GM12875 (cell line): ENCODE results near the gene CARD10.

Experiments used
- H3K4me3 ChIP-seq: one replicate; pipeline ENCODE4 v1.5.1; 2011; ENCODE audit warnings: low read depth, low read length, control low read depth
- CTCF ChIP-seq: IDR thresholded peaks from 2 replicates; pipeline ENCODE4 v1.5.1; 2011; ENCODE audit warnings: low read depth, mild to moderate bottlenecking, control low read depth, inconsistent platforms, low read length, moderate library complexity, borderline replicate concordance; ENCODE audit not compliant: insufficient read depth

CARD10 gene

GRCh38 chr22:37480387-37481346, 38.5 kb downstream of the CARD10 start:
- no peak for TF ChIP-seq CTCF
- no peak overlapping the region for H3K4me3 ChIP-seq

GRCh38 chr22:37479196-37479595, 40.0 kb downstream of the CARD10 start:
- H3K4me3 ChIP-seq = no peak overlapping the region
- no peak for TF ChIP-seq CTCF

GRCh38 chr22:37476389-37477329, 42.6 kb downstream of the CARD10 start:
- no peak for TF ChIP-seq CTCF
- H3K4me3 ChIP-seq = no peak overlapping the region

GRCh38 chr22:37474447-37475090, 44.6 kb downstream of the CARD10 start:
- H3K4me3 ChIP-seq = no peak overlapping the region
- no peak for TF ChIP-seq CTCF

- no peak for TF ChIP-seq CTCF
- no peak overlapping the region for H3K4me3 ChIP-seq
Observed at GRCh38 chr22:37473437-37473946, 45.7 kb downstream of the CARD10 start.

GRCh38 chr22:37472418-37473006, 46.7 kb downstream of the CARD10 start:
- no peak overlapping the region for H3K4me3 ChIP-seq
- peak; percentile 60 for TF ChIP-seq CTCF
